Esophagus muscularis mucosa (tissue), 3 donors: ENCODE data around the gene TARBP2.

ENCODE experiments used
- POLR2AphosphoS5 ChIP-seq, 2 donors: sonication (generic); formaldehyde crosslinking; IDR thresholded peaks; one replicate each; pipeline ENCODE4 v1.6.1; 2017; ENCODE audit warnings: antibody characterized with exemption in 2 of 2
- TF ChIP-seq, protein P1 (sequence below), 3 experiments: fragments of 200-600 bp in 2 of 3; fragments of 450-650 bp in 1 of 3; sonication (generic) in 2 of 3; IDR thresholded peaks; one replicate each; pipeline ENCODE4 v1.5.1; 2017 to 2019; ENCODE audit warnings: antibody characterized with exemption in 3 of 3, mild to moderate bottlenecking in 2 of 3, moderate library complexity in 1 of 3

DNA sequence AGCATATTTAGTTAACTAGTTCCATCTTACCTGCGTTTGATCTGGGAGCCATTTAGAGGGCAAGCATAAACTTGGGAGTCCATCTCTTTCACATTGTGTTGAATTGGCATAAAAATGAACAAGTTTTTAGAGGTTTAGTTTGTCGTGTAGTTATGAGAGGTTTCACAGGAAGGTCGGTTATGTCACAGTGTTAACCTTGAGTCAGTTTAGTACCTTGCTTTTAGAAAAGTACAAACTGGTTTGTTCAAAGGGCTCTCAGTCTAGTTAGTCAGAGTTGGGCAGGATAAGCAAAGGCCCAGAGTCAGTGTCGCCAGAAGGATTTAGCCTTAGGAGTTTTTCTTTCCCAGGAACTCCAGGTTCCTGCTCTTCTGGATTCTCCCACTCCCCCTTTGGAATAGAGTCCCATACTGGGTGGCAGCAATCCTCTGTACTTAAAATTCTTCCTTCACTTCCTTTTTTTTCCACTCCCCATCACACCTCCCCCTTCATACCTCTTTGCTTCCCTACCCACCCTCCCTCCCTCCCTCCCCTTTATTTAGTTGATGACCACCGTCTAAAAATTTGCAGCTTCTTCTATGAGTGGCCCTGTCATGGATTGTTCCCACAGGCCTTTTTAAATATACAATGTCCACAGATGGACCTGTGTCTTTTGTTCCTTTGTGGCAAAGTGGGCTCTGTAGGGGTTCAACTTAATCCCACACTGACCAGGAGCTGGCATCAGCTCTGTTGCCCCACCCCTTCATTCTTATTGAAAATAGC lies 37.1 kb upstream of the TARBP2 start:
- TF ChIP-seq POLR2AphosphoS5 (IDR thresholded peaks at IDR 0.05): no peak
- TF ChIP-seq, protein P1, sequence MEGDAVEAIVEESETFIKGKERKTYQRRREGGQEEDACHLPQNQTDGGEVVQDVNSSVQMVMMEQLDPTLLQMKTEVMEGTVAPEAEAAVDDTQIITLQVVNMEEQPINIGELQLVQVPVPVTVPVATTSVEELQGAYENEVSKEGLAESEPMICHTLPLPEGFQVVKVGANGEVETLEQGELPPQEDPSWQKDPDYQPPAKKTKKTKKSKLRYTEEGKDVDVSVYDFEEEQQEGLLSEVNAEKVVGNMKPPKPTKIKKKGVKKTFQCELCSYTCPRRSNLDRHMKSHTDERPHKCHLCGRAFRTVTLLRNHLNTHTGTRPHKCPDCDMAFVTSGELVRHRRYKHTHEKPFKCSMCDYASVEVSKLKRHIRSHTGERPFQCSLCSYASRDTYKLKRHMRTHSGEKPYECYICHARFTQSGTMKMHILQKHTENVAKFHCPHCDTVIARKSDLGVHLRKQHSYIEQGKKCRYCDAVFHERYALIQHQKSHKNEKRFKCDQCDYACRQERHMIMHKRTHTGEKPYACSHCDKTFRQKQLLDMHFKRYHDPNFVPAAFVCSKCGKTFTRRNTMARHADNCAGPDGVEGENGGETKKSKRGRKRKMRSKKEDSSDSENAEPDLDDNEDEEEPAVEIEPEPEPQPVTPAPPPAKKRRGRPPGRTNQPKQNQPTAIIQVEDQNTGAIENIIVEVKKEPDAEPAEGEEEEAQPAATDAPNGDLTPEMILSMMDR (IDR thresholded peaks at IDR 0.05): no peak
